Cardiac muscle cell (in vitro differentiated cells and primary cell): ENCODE results near the gene NSMCE3. TPM values are rescaled to one million over a fixed set of nuclear protein-coding genes. Genes with fewer than 3 reads are reported as not detected.

Experiments used
- DNase-seq, 2 donors: peaks; one replicate each; pipeline versions ENCODE4 v3.0.0 to v3.0.0-alpha.2; 2010 to 2017; ENCODE audit warnings: low read depth in 1 of 2, low spot score in 1 of 2
- H3K27ac ChIP-seq: fragments of 200-600 bp; sonication (generic); 2 replicates; pipeline ENCODE4 v1.5.1; 2016
- H3K27me3 ChIP-seq: fragments of 200-600 bp; sonication (generic); 2 replicates; pipeline ENCODE4 v1.6.0; 2016; ENCODE audit warnings: control low read depth
- H3K36me3 ChIP-seq: fragments of 200-600 bp; sonication (generic); 2 replicates; pipeline ENCODE4 v1.5.1; 2016; ENCODE audit warnings: control low read depth
- H3K4me1 ChIP-seq: fragments of 200-600 bp; sonication (generic); 2 replicates; pipeline ENCODE4 v1.8.1; 2017; ENCODE audit warnings: low read depth, mild to moderate bottlenecking, mixed run types
- H3K4me3 ChIP-seq: fragments of 200-600 bp; sonication (generic); 2 replicates; pipeline ENCODE4 v1.5.1; 2016; ENCODE audit warnings: mild to moderate bottlenecking
- H3K9me3 ChIP-seq: fragments of 200-600 bp; sonication (generic); 2 replicates; pipeline ENCODE4 v1.5.1; 2017; ENCODE audit warnings: low read depth, mild to moderate bottlenecking, control low read depth
- polyA plus RNA-seq: library from polyadenylated mRNA; unstranded; fragments of >200 nt; fragmentation: Nextera tagmentation; extraction: Ambion mirVana; gene quantifications from 2 replicates; pipeline ENCODE4 v1.2.1, GENCODE V29; 2016
- total RNA-seq: library from RNA; depleted of rRNA; stranded (reverse); fragments of >200 nt; gene quantifications from 2 replicates; pipeline ENCODE4 v1.2.3, GENCODE V29; 2016
- TF ChIP-seq, protein P1 (sequence below): IDR thresholded peaks from 2 replicates; pipeline ENCODE4 v1.5.1; 2012; ENCODE audit warnings: low read depth, mild to moderate bottlenecking, low read length

NSMCE3 gene
- total and polyA plus RNA-seq, 2 experiments from 2014 or later: 21.1 to 22.2 TPM

DNA sequence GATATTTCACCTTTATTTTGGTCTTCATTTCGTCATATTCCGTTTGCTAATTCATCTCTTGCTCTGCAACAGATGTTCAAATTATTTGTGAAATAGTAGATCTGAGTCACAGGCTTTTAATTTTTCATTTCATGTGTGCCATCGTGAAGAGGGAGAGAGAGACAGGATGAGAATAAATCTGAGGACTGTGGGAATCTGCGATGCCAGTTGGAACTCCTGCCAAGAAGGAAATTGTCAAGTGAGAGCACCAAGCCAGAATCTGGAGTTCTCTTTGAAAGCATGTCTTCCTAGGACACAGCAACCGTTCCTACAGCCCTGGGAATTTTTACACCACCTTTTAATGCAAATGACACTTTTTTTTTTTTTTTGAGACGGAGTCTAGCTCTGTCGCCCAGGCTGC lies 48.8 kb downstream of the NSMCE3 start:
- Histone ChIP-seq H3K4me3 (no peak overlapping the region), H3K4me1 (peaks cover 8% of the 10 kb centered on the region), H3K27me3 (no peaks in the 10 kb centered on the region), H3K27ac (no peak overlapping the region), H3K36me3 (no peaks in the 10 kb centered on the region), H3K9me3 (no peaks in the 10 kb centered on the region)
- no peak for DNase-seq
- TF ChIP-seq, protein P1, sequence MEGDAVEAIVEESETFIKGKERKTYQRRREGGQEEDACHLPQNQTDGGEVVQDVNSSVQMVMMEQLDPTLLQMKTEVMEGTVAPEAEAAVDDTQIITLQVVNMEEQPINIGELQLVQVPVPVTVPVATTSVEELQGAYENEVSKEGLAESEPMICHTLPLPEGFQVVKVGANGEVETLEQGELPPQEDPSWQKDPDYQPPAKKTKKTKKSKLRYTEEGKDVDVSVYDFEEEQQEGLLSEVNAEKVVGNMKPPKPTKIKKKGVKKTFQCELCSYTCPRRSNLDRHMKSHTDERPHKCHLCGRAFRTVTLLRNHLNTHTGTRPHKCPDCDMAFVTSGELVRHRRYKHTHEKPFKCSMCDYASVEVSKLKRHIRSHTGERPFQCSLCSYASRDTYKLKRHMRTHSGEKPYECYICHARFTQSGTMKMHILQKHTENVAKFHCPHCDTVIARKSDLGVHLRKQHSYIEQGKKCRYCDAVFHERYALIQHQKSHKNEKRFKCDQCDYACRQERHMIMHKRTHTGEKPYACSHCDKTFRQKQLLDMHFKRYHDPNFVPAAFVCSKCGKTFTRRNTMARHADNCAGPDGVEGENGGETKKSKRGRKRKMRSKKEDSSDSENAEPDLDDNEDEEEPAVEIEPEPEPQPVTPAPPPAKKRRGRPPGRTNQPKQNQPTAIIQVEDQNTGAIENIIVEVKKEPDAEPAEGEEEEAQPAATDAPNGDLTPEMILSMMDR: no peak

DNA sequence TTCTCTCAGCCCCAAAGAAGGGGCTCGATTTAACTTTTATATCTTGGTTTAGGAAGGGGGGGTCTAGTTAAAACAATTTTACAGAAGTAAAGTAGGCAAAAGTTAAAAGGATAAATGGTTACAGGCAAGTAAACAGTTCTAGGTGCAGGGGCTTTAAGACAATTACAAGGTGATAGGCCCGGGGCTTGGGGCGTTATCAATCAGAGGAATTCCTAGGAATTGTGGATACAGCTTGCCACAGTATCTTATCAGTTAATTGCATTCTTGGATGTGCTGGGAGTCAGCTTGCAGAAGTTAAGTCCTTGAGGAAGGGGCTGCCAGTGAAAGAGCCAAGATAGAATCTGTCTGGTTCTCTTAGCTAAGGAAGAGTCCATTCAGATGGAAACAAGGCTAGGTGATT lies 52.7 kb downstream of the NSMCE3 start:
- H3K4me1 ChIP-seq: peaks cover 3% of the 10 kb centered on the region
- H3K27ac ChIP-seq: no peak overlapping the region
- H3K27me3 ChIP-seq: no peaks in the 10 kb centered on the region
- no peaks in the 10 kb centered on the region for H3K9me3 ChIP-seq
- no peaks in the 10 kb centered on the region for H3K36me3 ChIP-seq
- TF ChIP-seq, protein P1: no peak
- H3K4me3 ChIP-seq: no peak overlapping the region
- no peak for DNase-seq
